Retinal pigment epithelial cell (primary cell): ENCODE data around the gene TMEM132A.
A peak's percentile ranks its signal among the peaks of the same experiment; 100 is the strongest.

Experiments used
- DNase-seq: peaks from one replicate; pipeline ENCODE4 v3.0.0-alpha.2; 2010; ENCODE audit warnings: low read depth
- H3K4me3 ChIP-seq: 2 replicates; pipeline ENCODE4 v1.5.1; 2011; ENCODE audit warnings: mild to moderate bottlenecking, low read length, control low read depth, moderate library complexity
- TF ChIP-seq, protein P1 (sequence below): conservative IDR thresholded peaks from 2 replicates; pipeline ENCODE4 v1.5.1; 2011; ENCODE audit warnings: low read depth, low read length, control low read depth, inconsistent platforms

Gene TMEM132A

DNA sequence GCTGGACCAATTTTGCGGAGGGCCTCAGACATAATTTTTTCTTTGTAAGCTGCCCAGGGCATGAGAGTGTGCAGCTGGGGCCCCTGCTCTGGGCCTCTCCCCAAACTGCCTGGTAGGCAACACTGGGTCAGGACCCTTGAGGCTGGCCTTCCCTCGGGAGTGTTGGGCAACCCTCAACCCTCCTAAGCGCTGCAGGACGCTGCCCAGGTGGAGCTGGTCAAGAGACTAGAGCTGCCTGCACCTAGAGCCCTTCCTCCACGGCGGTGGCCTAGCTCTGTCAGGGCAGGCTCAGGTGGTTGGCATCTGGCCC lies 505 bp upstream of the TMEM132A start:
- H3K4me3 ChIP-seq: peak overlapping the region; percentile 87
- TF ChIP-seq, protein P1, sequence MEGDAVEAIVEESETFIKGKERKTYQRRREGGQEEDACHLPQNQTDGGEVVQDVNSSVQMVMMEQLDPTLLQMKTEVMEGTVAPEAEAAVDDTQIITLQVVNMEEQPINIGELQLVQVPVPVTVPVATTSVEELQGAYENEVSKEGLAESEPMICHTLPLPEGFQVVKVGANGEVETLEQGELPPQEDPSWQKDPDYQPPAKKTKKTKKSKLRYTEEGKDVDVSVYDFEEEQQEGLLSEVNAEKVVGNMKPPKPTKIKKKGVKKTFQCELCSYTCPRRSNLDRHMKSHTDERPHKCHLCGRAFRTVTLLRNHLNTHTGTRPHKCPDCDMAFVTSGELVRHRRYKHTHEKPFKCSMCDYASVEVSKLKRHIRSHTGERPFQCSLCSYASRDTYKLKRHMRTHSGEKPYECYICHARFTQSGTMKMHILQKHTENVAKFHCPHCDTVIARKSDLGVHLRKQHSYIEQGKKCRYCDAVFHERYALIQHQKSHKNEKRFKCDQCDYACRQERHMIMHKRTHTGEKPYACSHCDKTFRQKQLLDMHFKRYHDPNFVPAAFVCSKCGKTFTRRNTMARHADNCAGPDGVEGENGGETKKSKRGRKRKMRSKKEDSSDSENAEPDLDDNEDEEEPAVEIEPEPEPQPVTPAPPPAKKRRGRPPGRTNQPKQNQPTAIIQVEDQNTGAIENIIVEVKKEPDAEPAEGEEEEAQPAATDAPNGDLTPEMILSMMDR: no peak
- DNase-seq: no peak

DNA sequence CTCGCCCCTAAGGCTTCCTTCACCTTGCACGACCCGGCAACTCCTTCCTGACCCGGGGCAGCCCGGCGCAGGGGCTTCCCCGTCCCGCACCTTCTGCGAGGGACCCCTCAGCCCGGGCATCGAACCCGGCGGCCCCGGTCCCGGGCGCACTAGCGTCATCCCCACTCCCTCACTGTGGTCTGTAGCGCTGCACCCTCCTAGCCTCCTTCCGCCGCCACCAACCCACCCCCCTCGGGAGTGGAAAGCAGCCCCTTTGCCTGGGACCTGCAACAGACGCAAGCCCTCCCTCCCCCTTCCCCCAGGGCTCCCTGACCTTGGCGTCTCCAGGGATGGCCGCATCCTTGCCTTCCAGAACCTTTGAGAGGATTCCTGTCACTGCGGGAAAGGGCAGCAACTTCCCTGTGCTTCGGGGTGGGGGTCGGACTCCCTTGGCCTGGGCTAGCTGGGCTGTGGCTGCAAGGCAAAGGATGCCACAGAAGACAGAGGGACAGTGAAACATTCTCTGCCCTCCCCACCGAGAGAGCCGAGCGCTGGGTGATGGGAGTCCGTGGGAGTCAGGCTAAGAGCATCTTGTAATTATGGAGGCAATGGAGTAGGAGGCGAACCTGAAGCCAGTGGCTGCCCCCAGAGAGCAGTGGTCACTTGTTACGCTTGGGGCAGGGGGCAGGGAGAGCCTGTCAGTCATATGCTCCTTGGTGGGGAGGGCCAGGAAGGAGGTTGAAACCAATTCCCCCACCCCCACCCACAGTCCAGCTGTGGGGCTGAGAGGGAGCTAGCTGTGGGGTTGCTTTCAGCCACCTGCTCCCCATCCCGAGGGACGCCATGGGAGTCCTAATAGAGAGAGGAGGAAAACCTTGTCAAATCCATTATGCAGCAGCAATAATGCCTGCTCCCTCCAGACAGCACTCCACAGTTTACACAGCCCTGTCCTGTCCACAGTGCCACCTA lies 920 bp downstream of the TMEM132A start:
- DNase-seq: no peak
- peak overlapping the region; percentile 87 for H3K4me3 ChIP-seq
- TF ChIP-seq, protein P1: no peak

DNA sequence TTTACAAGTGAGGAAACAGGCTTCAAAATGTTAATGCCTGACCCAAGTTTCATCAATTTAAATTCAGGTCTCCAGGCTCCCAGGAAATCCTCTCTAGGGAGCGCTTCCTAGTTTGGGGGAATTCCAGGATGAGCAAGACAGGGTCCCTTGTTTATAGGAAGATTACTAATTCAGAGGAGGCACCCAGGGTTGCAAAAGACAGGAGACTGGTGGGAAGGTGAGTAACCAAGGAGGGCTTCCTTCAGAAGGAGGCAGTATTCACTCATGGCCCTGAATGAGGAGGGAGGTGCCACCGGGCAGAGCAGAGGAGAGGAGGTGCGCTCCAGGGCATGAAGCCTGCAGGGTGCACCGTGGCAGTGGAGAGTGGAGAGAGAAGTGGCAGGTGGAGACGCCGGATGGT lies 1.6 kb downstream of the TMEM132A start:
- TF ChIP-seq, protein P1: no peak
- peak overlapping the region; percentile 87 for H3K4me3 ChIP-seq
- DNase-seq: no peak

DNA sequence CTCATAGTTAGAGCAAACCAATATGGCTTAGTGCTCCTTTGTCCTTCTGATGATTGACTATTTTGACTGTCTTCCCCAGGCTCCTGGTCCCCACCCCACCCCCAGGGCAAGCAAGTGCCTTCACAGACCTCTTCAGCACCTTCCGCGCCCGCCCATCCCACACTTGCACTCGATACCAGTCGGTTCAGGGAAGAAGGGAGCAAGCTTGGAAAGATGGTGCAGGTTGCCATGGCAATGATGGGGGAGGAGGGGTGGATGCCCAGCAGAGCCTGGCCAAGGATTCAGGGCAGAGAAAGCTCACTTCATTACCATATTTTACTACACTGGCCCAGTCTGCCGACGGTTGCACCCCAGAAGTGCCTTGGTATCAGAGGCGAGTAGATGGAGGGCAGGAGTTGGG lies 2.2 kb downstream of the TMEM132A start:
- peak overlapping the region; percentile 87 for H3K4me3 ChIP-seq
- TF ChIP-seq, protein P1: no peak
- DNase-seq: no peak

DNA sequence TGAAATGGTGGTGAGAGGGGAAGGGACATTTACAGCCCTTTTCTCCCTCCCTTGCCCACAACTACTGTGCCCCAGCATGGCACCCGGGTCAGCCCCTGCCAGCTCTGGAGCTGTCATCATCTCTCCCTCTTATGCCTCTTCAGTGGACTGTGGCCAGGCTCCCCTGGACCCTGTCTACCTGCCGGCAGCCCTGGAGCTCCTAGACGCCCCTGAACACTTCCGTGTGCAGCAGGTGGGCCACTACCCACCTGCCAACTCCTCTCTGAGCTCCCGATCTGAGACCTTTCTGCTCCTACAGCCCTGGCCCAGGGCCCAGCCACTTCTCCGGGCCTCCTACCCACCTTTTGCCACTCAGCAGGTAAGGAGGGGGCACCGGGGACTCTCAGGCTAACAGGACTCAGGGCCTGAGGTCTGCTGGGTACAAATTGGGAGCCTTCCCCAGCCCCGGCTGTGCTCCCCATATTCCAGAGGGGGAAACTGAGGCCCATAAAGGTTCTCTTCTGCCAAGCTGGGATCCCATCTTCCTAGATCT lies 2.9 kb downstream of the TMEM132A start:
- DNase-seq: no peak
- TF ChIP-seq, protein P1: no peak
- H3K4me3 ChIP-seq: no peak overlapping the region

DNA sequence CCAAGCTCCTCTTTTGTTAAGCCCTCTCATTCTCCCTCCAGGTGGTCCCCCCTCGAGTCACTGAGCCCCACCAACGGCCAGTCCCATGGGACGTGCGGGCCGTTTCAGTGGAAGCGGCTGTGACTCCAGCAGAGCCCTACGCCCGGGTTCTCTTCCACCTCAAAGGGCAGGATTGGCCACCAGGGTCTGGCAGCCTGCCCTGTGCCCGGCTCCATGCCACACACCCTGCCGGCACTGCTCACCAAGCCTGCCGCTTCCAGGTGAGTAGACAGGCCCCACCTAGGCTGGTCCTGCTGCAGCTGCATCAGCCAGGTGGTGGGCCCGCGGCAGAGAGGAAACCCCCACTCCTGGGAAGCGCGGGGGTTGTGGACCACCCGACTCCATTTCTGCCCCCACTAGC lies 3.3 kb downstream of the TMEM132A start:
- no peak for DNase-seq
- TF ChIP-seq, protein P1: no peak
- H3K4me3 ChIP-seq: no peak overlapping the region

DNA sequence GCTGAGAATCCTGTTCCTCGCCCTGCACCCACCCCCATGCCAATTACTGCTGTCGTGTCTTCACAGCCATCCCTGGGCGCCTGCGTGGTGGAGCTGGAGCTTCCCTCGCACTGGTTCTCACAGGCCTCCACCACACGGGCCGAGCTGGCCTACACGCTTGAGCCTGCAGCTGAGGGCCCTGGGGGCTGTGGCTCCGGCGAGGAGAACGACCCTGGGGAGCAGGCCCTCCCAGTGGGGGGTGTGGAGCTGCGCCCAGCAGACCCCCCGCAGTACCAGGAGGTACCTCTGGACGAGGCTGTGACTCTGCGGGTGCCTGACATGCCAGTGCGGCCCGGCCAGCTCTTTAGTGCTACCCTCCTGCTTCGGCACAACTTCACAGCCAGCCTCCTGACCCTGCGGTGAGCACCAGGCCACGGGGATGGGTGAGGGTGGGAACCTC lies 4.3 kb downstream of the TMEM132A start:
- H3K4me3 ChIP-seq: no peak overlapping the region
- no peak for DNase-seq
- TF ChIP-seq, protein P1: no peak
